GM12873 (cell line): Measurements from ENCODE around the gene RASGRF2.

Experiments
- TF ChIP-seq, protein P1 (sequence below): IDR thresholded peaks from 2 replicates; pipeline ENCODE4 v1.5.1; 2012; ENCODE audit warnings: low read depth, mild to moderate bottlenecking, moderate library complexity, low read length, control low read depth; ENCODE audit not compliant: insufficient read depth; ENCODE audit errors: missing control alignments

RASGRF2 gene

DNA sequence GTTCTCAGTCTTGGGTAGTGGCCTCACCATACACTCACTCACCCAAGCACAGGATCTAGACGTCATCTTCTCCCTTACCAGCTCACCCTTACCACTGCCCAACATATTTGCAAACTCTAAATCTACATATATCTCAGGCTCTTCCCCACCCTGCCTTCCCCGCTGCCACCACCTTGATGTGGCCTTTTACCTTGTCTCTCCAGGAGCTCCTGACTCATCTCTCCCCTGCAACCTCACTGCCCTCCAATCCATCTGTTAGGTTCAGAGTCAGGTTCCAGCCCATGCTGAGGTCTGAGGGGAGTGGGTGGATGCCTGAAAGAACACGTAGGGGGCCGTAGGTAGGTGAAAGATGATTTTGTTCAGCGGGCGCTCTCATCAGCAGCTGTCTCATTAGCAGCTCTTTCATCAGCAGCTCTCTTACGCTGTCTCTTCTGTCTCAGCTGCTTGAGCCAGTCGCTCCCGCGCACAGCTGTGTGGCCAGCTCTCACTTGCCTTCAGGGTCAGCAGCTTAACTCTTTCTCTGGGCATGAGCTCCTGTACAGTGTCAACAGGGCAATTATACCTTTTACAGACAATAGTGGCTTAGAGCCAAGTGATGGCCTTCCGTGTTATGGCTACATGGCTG, 249.8 kb downstream of the RASGRF2 start:
- TF ChIP-seq, protein P1, sequence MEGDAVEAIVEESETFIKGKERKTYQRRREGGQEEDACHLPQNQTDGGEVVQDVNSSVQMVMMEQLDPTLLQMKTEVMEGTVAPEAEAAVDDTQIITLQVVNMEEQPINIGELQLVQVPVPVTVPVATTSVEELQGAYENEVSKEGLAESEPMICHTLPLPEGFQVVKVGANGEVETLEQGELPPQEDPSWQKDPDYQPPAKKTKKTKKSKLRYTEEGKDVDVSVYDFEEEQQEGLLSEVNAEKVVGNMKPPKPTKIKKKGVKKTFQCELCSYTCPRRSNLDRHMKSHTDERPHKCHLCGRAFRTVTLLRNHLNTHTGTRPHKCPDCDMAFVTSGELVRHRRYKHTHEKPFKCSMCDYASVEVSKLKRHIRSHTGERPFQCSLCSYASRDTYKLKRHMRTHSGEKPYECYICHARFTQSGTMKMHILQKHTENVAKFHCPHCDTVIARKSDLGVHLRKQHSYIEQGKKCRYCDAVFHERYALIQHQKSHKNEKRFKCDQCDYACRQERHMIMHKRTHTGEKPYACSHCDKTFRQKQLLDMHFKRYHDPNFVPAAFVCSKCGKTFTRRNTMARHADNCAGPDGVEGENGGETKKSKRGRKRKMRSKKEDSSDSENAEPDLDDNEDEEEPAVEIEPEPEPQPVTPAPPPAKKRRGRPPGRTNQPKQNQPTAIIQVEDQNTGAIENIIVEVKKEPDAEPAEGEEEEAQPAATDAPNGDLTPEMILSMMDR, result no peak

DNA sequence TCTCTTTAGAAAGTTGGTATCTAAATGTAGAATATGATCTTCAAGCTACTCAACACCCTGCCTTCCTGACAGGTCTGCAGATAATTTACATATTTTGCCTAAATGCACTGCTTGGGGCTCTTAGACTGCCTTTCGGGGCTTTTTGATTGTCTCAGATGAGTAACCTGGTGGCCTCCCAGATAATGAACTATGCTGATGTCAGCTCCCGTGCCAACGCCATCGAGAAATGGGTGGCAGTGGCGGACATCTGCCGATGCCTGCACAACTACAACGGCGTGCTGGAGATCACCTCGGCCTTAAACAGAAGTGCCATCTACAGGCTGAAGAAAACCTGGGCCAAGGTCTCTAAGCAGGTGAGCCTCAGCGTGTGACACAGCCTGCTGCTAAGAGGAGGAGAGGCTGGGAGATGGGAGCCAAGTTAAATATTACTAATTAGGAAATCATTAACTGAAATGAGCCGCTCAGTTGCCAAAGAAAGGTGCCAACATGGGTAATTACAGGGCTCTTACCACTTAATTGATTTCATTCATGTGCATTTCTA, 252.1 kb downstream of the RASGRF2 start:
- TF ChIP-seq, protein P1, result no peak

DNA sequence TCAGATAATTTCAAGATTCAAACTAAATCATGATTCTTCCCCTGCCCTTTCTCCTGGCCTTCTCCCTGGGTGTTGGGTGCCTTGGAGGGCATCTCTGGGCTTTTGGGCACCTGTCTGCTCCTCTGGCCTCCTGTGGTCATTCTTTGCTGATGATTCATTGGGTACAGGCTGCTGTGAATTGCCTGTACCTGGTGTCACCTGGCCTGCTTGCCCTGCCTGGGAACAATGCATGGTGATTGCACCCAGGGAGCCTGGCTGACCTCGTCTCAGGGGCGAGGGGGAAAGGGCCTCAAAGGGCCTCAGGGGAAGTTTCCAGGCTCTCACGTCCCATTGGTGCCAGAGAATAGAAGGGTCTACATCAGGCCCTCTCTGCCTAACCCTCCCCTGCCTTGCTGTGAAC, 252.9 kb downstream of the RASGRF2 start:
- TF ChIP-seq, protein P1, result no peak

DNA sequence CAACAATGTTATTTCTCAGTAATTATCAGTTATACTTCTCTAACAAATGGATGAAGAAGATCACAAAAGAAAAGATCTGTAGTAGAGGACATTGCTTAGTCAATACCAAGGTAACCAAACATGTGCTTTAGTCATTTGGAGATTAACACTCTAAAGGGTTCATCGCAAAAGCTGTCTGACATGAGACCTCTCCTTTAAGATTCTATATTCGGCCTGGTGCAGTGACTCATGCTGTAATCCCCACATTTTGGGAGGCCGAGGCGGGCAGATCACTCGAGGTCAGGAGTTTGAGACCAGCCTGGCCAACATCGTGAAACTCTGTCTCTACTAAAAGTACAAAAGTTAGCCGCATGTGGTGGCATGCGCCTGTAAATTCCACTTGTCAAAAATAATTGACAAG, 254.7 kb downstream of the RASGRF2 start:
- TF ChIP-seq, protein P1, result no peak

DNA sequence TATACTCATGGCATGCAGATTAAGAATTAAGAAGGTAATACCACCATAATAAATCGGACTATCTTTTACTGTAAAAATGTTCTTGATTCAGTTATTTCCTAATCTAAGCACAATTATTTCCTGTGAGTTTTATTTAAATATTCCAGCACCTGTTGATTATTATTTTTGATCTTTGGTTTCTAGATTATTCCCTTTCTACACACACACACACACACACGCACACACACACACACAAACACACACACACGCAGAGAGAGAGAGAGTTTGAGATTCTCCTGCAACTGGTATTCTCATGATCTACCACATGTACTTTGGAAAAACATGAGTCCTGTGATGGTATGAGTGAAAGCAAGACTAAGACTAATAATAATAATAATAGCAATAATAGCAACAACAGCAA, 256.0 kb downstream of the RASGRF2 start:
- TF ChIP-seq, protein P1, result no peak

DNA sequence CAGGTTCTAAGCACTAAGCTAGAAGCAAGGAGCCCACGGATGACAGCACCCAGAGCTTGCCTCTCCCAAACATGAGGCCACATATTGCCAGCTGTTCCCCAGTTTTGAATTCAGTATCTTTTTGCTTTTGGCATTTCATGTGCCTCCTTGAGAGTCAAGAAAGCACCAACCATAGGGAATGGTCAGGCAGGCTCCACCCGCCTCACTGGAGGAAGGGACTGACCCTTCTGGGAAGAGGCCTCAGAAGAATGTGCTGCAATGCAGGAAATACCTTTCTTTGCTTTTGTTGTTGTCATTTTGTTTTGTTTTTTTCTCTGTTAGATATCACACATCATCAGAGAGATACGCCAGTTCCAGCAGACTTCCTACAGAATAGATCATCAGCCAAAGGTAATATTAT, 259.2 kb downstream of the RASGRF2 start:
- TF ChIP-seq, protein P1, result no peak

DNA sequence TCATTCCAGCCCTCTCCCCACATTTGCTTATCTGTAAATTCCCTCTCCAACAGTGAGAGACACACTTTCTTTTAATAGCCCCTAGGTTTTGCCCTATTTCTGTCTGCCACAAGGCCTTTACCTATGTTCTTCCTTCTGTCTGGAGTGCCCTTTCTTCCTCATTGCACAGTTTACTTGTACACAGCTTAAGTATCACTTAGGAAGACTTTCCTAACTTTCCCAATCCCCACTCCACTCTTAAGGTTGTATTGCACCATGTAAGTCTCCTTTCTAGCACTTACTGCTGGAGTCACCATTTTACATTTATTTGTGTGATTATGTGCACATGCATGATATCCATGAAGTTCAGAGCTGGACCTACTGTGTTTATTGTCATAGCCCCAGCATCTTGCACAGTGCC, 262.1 kb downstream of the RASGRF2 start:
- TF ChIP-seq, protein P1, result no peak
